HEK293T (cell line): ENCODE measurements around the gene RGP1.

Source experiments
- CTCF ChIA-PET: fragments of 350-600 bp; formaldehyde crosslinking; extraction: SDS; loops from one replicate; lab custom pipeline; 2021; ENCODE audit warnings: antibody characterized with exemption, inconsistent platforms; lab: Yijun Ruan, JAX
- POLR2A ChIA-PET: fragments of 350-600 bp; formaldehyde crosslinking; extraction: SDS; loops from one replicate; lab custom pipeline; 2020; ENCODE audit warnings: antibody characterized with exemption, inconsistent platforms; lab: Yijun Ruan, JAX
- DNase-seq: peaks from one replicate; pipeline ENCODE4 v3.0.0; 2012; ENCODE audit warnings: mixed read lengths; ENCODE audit errors: extremely low spot score
- ARNT ChIP-seq: fragments of 450-650 bp; IDR thresholded peaks from 2 replicates; pipeline ENCODE4 v1.6.1; 2017; ENCODE audit warnings: mild to moderate bottlenecking
- BHLHE40 ChIP-seq: fragments of 450-650 bp; IDR thresholded peaks from 2 replicates; pipeline ENCODE4 v1.6.1; 2016; ENCODE audit warnings: mild to moderate bottlenecking, moderate library complexity, borderline replicate concordance
- CTBP1 ChIP-seq: fragments of 450-650 bp; IDR thresholded peaks from 2 replicates; pipeline ENCODE4 v1.6.1; 2016; ENCODE audit warnings: borderline replicate concordance
- ELF4 ChIP-seq: fragments of 450-650 bp; IDR thresholded peaks from 2 replicates; pipeline ENCODE4 v1.6.1; 2017; ENCODE audit warnings: antibody characterized with exemption
- FOXA1 ChIP-seq: fragments of 450-650 bp; IDR thresholded peaks from 2 replicates; pipeline ENCODE4 v1.6.1; 2016; ENCODE audit warnings: mild to moderate bottlenecking
- FOXK2 ChIP-seq: fragments of 450-650 bp; IDR thresholded peaks from 2 replicates; pipeline ENCODE4 v1.6.1; 2016; ENCODE audit warnings: mild to moderate bottlenecking
- FOXM1 ChIP-seq: fragments of 450-650 bp; IDR thresholded peaks from 2 replicates; pipeline ENCODE4 v1.6.1; 2017; ENCODE audit warnings: mild to moderate bottlenecking, borderline replicate concordance
- HDGF ChIP-seq: fragments of 450-650 bp; IDR thresholded peaks from 2 replicates; pipeline ENCODE4 v1.6.1; 2017; ENCODE audit warnings: antibody characterized with exemption, borderline replicate concordance
- L3MBTL2 ChIP-seq: fragments of 450-650 bp; conservative IDR thresholded peaks from 2 replicates; pipeline ENCODE4 v1.6.1; 2016; ENCODE audit warnings: mild to moderate bottlenecking
- LEF1 ChIP-seq: fragments of 450-650 bp; IDR thresholded peaks from 2 replicates; pipeline ENCODE4 v1.6.1; 2017; ENCODE audit warnings: mild to moderate bottlenecking, borderline replicate concordance
- NFRKB ChIP-seq: fragments of 450-650 bp; IDR thresholded peaks from 2 replicates; pipeline ENCODE4 v1.6.1; 2016; ENCODE audit warnings: mild to moderate bottlenecking, moderate library complexity
- SP1 ChIP-seq: fragments of 450-650 bp; IDR thresholded peaks from 2 replicates; pipeline ENCODE4 v1.6.1; 2017
- SUZ12 ChIP-seq: fragments of 450-650 bp; IDR thresholded peaks from 2 replicates; pipeline ENCODE4 v1.6.1; 2016; ENCODE audit warnings: mild to moderate bottlenecking
- TARDBP ChIP-seq: fragments of 450-650 bp; IDR thresholded peaks from 2 replicates; pipeline ENCODE4 v1.6.1; 2016
- ZNF384 ChIP-seq: fragments of 450-650 bp; IDR thresholded peaks from 2 replicates; pipeline ENCODE4 v1.6.1; 2016
- TF ChIP-seq, protein P1 (sequence below): fragments of 450-650 bp; IDR thresholded peaks from 2 replicates; pipeline ENCODE4 v1.6.1; 2016

The RGP1 gene

DNA sequence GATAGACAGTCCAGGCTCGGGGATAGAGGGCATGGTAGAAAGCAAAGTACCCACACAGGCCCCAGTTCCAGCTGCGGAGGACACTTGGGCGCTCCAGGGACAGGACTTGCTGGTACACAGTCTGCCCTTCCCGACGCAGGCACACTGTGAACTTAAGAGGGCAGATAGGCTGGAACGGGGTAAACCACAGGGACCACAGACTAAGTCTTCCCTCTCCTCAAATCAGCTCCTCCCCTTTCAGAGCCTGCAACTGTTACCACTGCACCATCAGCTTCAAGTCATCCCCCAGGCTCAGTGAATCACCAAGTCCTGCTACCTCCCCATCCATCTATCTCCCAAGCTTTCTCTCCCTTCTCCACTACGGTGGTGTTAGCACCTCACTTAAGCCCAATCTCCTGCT lies 7.3 kb upstream of the RGP1 start:
- DNase-seq = no peak
- ChIA-PET POLR2A (no interaction called here), CTCF (no interaction called here)
- TF ChIP-seq NFRKB = no peak
- no peak for TF ChIP-seq HDGF
- TF ChIP-seq, protein P1, sequence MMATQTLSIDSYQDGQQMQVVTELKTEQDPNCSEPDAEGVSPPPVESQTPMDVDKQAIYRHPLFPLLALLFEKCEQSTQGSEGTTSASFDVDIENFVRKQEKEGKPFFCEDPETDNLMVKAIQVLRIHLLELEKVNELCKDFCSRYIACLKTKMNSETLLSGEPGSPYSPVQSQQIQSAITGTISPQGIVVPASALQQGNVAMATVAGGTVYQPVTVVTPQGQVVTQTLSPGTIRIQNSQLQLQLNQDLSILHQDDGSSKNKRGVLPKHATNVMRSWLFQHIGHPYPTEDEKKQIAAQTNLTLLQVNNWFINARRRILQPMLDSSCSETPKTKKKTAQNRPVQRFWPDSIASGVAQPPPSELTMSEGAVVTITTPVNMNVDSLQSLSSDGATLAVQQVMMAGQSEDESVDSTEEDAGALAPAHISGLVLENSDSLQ = no peak
- no peak for TF ChIP-seq ELF4
- TF ChIP-seq FOXM1 = no peak
- TF ChIP-seq FOXA1 = no peak
- TF ChIP-seq TARDBP = no peak
- no peak for TF ChIP-seq SP1
- no peak for TF ChIP-seq BHLHE40
- no peak for TF ChIP-seq SUZ12
- no peak for TF ChIP-seq CTBP1
- TF ChIP-seq FOXK2 = no peak
- TF ChIP-seq ZNF384 = no peak
- no peak for TF ChIP-seq LEF1
- TF ChIP-seq L3MBTL2 = no peak
- no peak for TF ChIP-seq ARNT

DNA sequence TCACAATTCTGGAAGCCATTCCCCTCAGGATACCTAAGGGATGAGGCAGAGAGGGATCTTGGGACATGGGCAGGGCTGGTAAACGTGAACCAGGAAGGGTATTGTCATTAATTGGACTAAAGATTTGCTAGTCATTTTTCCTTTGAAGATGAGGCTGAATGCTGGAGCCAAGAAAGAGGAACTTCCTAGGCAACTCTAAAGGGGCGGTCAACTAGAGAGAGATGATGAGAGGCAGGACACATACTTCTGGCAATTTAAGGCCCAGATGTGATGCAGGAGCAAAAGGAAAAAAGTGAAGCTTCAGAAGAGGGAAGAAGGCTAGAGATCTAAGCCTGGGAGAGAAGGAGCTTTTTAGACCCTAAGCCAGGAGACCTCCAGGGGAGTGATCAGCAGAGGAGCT lies 5.6 kb upstream of the RGP1 start:
- no peak for TF ChIP-seq SUZ12
- no peak for TF ChIP-seq HDGF
- no peak for TF ChIP-seq NFRKB
- TF ChIP-seq, protein P1 = no peak
- no peak for TF ChIP-seq TARDBP
- no peak for TF ChIP-seq ELF4
- no peak for TF ChIP-seq ZNF384
- TF ChIP-seq FOXA1 = no peak
- TF ChIP-seq LEF1 = no peak
- no peak for TF ChIP-seq BHLHE40
- TF ChIP-seq CTBP1 = no peak
- TF ChIP-seq ARNT = no peak
- POLR2A ChIA-PET = interaction anchor here (2.8 kb wide), 1 partner anchor 11 kb away, joined by 14 read pairs; the partner anchor contains the start of genes CREB3 and TLN1
- DNase-seq = no peak
- CTCF ChIA-PET = no interaction called here

DNA sequence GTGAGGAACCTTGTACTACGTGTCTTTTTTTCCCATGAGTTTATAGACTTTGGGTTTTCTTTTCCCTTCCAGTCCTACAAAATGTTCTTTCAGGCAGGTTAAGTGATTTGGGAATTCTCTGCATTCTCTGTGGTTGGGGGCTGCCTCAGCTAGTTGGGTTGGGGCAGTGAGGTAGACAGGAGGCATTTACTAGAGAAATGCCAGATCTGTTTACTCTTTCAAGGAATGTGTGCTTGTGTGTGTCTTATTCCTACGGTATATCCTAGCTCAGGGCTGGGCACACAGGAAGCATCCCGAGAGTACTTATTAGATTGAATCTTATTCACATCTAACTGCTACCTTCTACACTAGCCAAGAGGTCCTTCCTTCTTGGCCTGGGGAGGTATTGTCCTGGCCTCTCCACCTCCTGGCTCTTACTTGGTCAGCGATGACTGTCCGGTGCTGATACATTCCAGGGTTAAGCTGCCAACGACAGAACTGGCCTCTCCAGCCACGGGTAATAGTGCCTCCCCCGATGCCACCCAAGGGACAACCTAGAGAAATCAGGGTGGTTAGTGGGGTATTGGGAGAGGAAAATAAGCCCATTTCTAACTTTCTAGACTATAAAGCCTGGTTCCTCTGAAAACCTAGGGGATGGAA lies 5.1 kb upstream of the RGP1 start:
- DNase-seq = no peak
- ChIA-PET CTCF (interaction anchor here (0.5 kb wide), 1 partner anchor 47 kb away, joined by 3 read pairs; no protein-coding TSS in a partner anchor), POLR2A (interaction anchor here (1.0 to 2.8 kb wide), 2 partner anchors 12 to 88 kb away, joined by 3 to 14 read pairs; partner anchors contain the start of genes CREB3 and TLN1)
- TF ChIP-seq SUZ12 (no peak), FOXA1 (no peak), ARNT (no peak), CTBP1 (no peak), NFRKB (no peak), LEF1 (no peak), BHLHE40 (no peak), FOXK2 (no peak), ZNF384 (no peak), ELF4 (no peak), L3MBTL2 (no peak), FOXM1 (no peak), TARDBP (no peak), HDGF (no peak), SP1 (no peak)
- TF ChIP-seq, protein P1 = no peak

DNA sequence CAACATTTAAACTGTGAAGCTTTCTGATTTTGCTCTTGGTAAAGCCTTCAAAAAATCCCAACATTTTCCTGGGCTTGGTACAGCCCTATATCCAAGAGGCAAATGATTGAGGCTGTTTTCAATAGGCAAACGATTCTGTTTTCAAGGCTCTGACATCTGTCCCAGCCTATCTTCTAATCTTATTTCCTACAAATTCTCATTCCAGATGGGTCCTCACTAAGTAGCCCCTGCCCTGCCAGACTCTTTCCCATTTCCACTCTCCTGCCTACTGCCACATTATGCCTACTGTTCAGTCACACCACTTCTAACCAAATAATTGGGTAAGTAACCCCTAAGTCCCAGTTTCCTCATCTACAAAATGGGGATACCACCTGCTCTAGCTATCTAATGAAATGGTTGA lies 3.5 kb upstream of the RGP1 start:
- TF ChIP-seq FOXA1 (no peak), ELF4 (no peak), ARNT (no peak), BHLHE40 (no peak)
- CTCF ChIA-PET = no interaction called here
- POLR2A ChIA-PET = interaction anchor here (2.8 kb wide), 1 partner anchor 13 kb away, joined by 14 read pairs; the partner anchor contains the start of genes CREB3 and TLN1
- DNase-seq = no peak

DNA sequence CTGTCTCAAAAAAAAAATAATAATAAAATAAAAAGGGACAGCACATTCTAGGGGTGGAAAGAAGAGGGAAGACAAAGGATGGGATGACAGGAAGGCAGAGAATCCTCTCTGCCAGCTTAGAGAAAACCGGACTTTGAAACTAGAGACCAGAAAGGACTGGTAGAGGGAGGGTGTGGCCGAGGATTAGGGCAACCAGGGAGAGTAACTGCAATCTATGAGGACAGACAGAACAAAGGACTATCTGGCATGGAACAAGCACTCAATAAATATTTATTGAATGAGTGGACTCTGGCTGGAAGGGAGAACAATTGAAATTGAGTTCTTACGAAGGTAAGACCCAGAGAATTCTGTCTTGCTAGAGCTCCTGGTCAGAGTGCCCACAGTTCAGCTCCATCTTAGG lies 2.5 kb upstream of the RGP1 start:
- DNase-seq = no peak
- ChIA-PET CTCF (interaction anchor here (0.7 to 1.8 kb wide), 3 partner anchors 11 to 155 kb away, joined by 3 to 5 read pairs (median 3); partner anchors contain the start of genes CREB3 and TLN1), POLR2A (interaction anchor here (0.8 to 3.3 kb wide), 2 partner anchors 14 to 29 kb away, joined by 3 to 20 read pairs; partner anchors contain the start of genes CREB3 and TLN1)
- no peak for TF ChIP-seq L3MBTL2
- TF ChIP-seq FOXM1 = no peak
- no peak for TF ChIP-seq TARDBP
- TF ChIP-seq ARNT = no peak
- no peak for TF ChIP-seq FOXA1
- no peak for TF ChIP-seq HDGF
- TF ChIP-seq, protein P1 = no peak
- no peak for TF ChIP-seq NFRKB
- TF ChIP-seq FOXK2 = no peak
- TF ChIP-seq LEF1 = no peak
